GM21786 (cell line): Measurements from ENCODE around the gene CTDSPL.
A peak's percentile ranks its signal among the peaks of the same experiment; 100 is the strongest.

Experiments used
- ATAC-seq: cut with Tn5 transposase; IDR thresholded peaks from one replicate; pipeline ENCODE4 v1.9.1; 2021; ENCODE audit not compliant: unreplicated experiment

The CTDSPL gene

GRCh38 chr3:37940242-37940908 is 78.7 kb downstream of the CTDSPL start:
- ATAC-seq, result no peak

GRCh38 chr3:37941608-37942508 is 80.2 kb downstream of the CTDSPL start:
- ATAC-seq, result no peak

GRCh38 chr3:37942646-37943045 is 81.0 kb downstream of the CTDSPL start:
- no peak for ATAC-seq

GRCh38 chr3:37943126-37943525 is 81.4 kb downstream of the CTDSPL start:
- ATAC-seq, result no peak

GRCh38 chr3:37943631-37944314 is 82.1 kb downstream of the CTDSPL start:
- ATAC-seq, result no peak

GRCh38 chr3:37944391-37944842 is 82.7 kb downstream of the CTDSPL start:
- ATAC-seq, result no peak

GRCh38 chr3:37945156-37945806 is 83.6 kb downstream of the CTDSPL start:
- no peak for ATAC-seq

GRCh38 chr3:37945807-37946530 is 84.3 kb downstream of the CTDSPL start:
- ATAC-seq, result no peak

GRCh38 chr3:37946531-37946889 is 84.8 kb downstream of the CTDSPL start:
- ATAC-seq, result no peak

GRCh38 chr3:37949866-37950265 is 88.2 kb downstream of the CTDSPL start:
- no peak for ATAC-seq

- ATAC-seq, result no peak
Observed at GRCh38 chr3:37952564-37952963, 90.9 kb downstream of the CTDSPL start.

GRCh38 chr3:37953226-37953625 is 91.5 kb downstream of the CTDSPL start:
- no peak for ATAC-seq

- no peak for ATAC-seq
Observed at GRCh38 chr3:37953707-37954394, 92.2 kb downstream of the CTDSPL start.

GRCh38 chr3:37954881-37955280 is 93.2 kb downstream of the CTDSPL start:
- ATAC-seq, result no peak

GRCh38 chr3:37955918-37956707 is 94.4 kb downstream of the CTDSPL start:
- no peak for ATAC-seq

GRCh38 chr3:37956723-37957538 is 95.3 kb downstream of the CTDSPL start:
- ATAC-seq, result peak; percentile 62

GRCh38 chr3:37957539-37957936 is 95.9 kb downstream of the CTDSPL start:
- ATAC-seq, result peak; percentile 22
